Measurements from ENCODE around the gene WARS2. TPM values are rescaled to one million over a fixed set of nuclear protein-coding genes. Genes with fewer than 3 reads are reported as not detected.

Gene WARS2
- total RNA-seq, 4 donors from 2014 or later, result 8.9 to 22.1 (median 12.8) TPM

- intact Hi-C loops (cut with DNase I), result no loop called here
Measured at GRCh38 chr1:119034359-119034758, 106.1 kb downstream of the WARS2 start.

GRCh38 chr1:119032986-119033385 lies 107.5 kb downstream of the WARS2 start:
- no peaks in the 10 kb centered on the region for H3K9me3 ChIP-seq
- no peak overlapping the region for H3K27ac ChIP-seq
- intact Hi-C loops (cut with DNase I), result no loop called here
- DNase-seq, result no peak
- TF ChIP-seq CTCF (IDR thresholded peaks at IDR 0.05) (no peak), POLR2A (IDR thresholded peaks at IDR 0.05) (no peak)
- H3K4me1 ChIP-seq, result no peaks in the 10 kb centered on the region
- no peaks in the 10 kb centered on the region for H3K27me3 ChIP-seq
- H3K4me3 ChIP-seq, result no peak overlapping the region
- peaks cover 0 to 45% (median 3%) of the 10 kb centered on the region in 3 donors for H3K36me3 ChIP-seq
- 97 to 99% methylated on average over 17 to 22 of the region's 22 CpGs for WGBS, 2 donors

More at GRCh38 chr1:119034359-119034758, 106.1 kb downstream of the WARS2 start:
- peaks cover 0 to 49% (median 3%) of the 10 kb centered on the region in 3 donors for H3K36me3 ChIP-seq
- H3K4me1 ChIP-seq, result no peaks in the 10 kb centered on the region
- H3K9me3 ChIP-seq, result no peaks in the 10 kb centered on the region
- H3K27ac ChIP-seq, result no peak overlapping the region
- DNase-seq, result no peak
- H3K4me3 ChIP-seq, result no peak overlapping the region
- H3K27me3 ChIP-seq, result no peaks in the 10 kb centered on the region
- TF ChIP-seq CTCF (IDR thresholded peaks at IDR 0.05) (no peak), POLR2A (IDR thresholded peaks at IDR 0.05) (no peak)

DNA sequence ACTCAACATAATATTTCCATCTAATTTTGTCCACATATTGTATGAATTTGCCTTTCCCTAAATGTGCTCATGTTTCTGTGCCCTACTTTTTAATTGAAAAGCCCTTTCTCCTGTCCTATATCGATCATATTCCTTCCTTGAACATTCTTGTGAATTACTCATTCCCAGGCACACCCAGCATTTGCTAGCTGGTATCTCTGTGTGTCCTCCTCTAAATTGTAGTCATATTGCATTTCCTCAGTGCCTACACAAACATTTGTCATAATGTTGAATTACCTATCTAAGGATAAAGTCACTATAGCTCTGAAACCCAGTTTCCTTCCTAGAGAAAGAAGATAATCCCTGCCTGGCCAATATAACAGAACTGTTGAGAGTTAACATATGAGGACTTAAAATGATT lies 112.7 kb downstream of the WARS2 start:
- H3K27me3 ChIP-seq, result no peaks in the 10 kb centered on the region
- TF ChIP-seq CTCF (IDR thresholded peaks at IDR 0.05), result no peak
- TF ChIP-seq POLR2A (IDR thresholded peaks at IDR 0.05), result no peak
- H3K36me3 ChIP-seq, result peaks cover 0 to 15% (median 0%) of the 10 kb centered on the region in 3 donors
- no peak overlapping the region for H3K4me3 ChIP-seq
- intact Hi-C loops (cut with DNase I), result no loop called here
- no peak overlapping the region for H3K27ac ChIP-seq
- no peak for DNase-seq
- H3K4me1 ChIP-seq, result no peaks in the 10 kb centered on the region
- no peaks in the 10 kb centered on the region for H3K9me3 ChIP-seq
- 60 to 63% methylated on average over 1 of the region's 1 CpG for WGBS, 2 donors

DNA sequence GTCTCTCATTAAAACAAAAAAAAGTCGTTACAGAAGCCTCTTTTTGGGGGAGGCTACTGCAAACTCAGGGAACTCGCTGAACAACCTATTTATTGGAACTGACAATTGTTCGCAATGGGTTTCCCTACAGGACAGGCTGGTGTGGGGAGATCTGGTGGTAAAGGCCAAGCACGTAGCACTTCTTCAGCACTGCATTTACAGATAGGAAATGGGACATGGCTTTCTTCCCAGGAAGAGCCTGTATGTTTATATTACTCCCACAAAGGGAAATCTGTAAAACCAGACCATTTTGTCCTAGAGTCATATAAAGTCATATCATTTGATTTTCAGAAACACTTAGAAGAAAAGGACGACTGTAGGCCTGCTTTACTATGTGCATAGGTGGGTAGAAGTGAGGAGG lies 113.5 kb downstream of the WARS2 start:
- 83 to 94% methylated on average over 3 to 5 of the region's 5 CpGs for WGBS, 2 donors
- Histone ChIP-seq H3K9me3 (no peaks in the 10 kb centered on the region), H3K4me1 (no peaks in the 10 kb centered on the region), H3K36me3 (peaks cover 0 to 8% (median 0%) of the 10 kb centered on the region in 3 donors), H3K27ac (no peak overlapping the region), H3K4me3 (no peak overlapping the region), H3K27me3 (no peaks in the 10 kb centered on the region)
- DNase-seq, result no peak
- intact Hi-C loops (cut with DNase I), result no loop called here
- no peak for TF ChIP-seq CTCF (IDR thresholded peaks at IDR 0.05)

GRCh38 chr1:119015547-119015946 lies 124.9 kb downstream of the WARS2 start:
- TF ChIP-seq POLR2A (IDR thresholded peaks at IDR 0.05) (no peak), CTCF (IDR thresholded peaks at IDR 0.05) (no peak)
- 75 to 77% methylated on average over 2 of the region's 2 CpGs for WGBS, 2 donors
- no peak overlapping the region for H3K27ac ChIP-seq
- no peaks in the 10 kb centered on the region for H3K4me1 ChIP-seq
- H3K9me3 ChIP-seq, result no peaks in the 10 kb centered on the region
- no peaks in the 10 kb centered on the region for H3K27me3 ChIP-seq
- no peak overlapping the region for H3K4me3 ChIP-seq
- DNase-seq, result no peak
- intact Hi-C loops (cut with DNase I), result no loop called here
- H3K36me3 ChIP-seq, result peaks cover 0 to 5% (median 0%) of the 10 kb centered on the region in 3 donors

Data from esophagus squamous epithelium (tissue), 5 donors.